Cardiac muscle cell (in vitro differentiated cells and primary cell): ENCODE results near the gene CLDND2. TPM values are rescaled to one million over a fixed set of nuclear protein-coding genes. Genes with fewer than 3 reads are reported as not detected.

Experiments
- DNase-seq, 2 donors: peaks; one replicate each; pipeline versions ENCODE4 v3.0.0 to v3.0.0-alpha.2; 2010 to 2017; ENCODE audit warnings: low read depth in 1 of 2, low spot score in 1 of 2
- H3K27ac ChIP-seq: fragments of 200-600 bp; sonication (generic); 2 replicates; pipeline ENCODE4 v1.5.1; 2016
- H3K27me3 ChIP-seq: fragments of 200-600 bp; sonication (generic); 2 replicates; pipeline ENCODE4 v1.6.0; 2016; ENCODE audit warnings: control low read depth
- H3K36me3 ChIP-seq: fragments of 200-600 bp; sonication (generic); 2 replicates; pipeline ENCODE4 v1.5.1; 2016; ENCODE audit warnings: control low read depth
- H3K4me1 ChIP-seq: fragments of 200-600 bp; sonication (generic); 2 replicates; pipeline ENCODE4 v1.8.1; 2017; ENCODE audit warnings: low read depth, mild to moderate bottlenecking, mixed run types
- H3K4me3 ChIP-seq: fragments of 200-600 bp; sonication (generic); 2 replicates; pipeline ENCODE4 v1.5.1; 2016; ENCODE audit warnings: mild to moderate bottlenecking
- H3K9me3 ChIP-seq: fragments of 200-600 bp; sonication (generic); 2 replicates; pipeline ENCODE4 v1.5.1; 2017; ENCODE audit warnings: low read depth, mild to moderate bottlenecking, control low read depth
- polyA plus RNA-seq: library from polyadenylated mRNA; unstranded; fragments of >200 nt; fragmentation: Nextera tagmentation; extraction: Ambion mirVana; gene quantifications from 2 replicates; pipeline ENCODE4 v1.2.1, GENCODE V29; 2016
- total RNA-seq: library from RNA; depleted of rRNA; stranded (reverse); fragments of >200 nt; gene quantifications from 2 replicates; pipeline ENCODE4 v1.2.3, GENCODE V29; 2016
- TF ChIP-seq, protein P1 (sequence below): IDR thresholded peaks from 2 replicates; pipeline ENCODE4 v1.5.1; 2012; ENCODE audit warnings: low read depth, mild to moderate bottlenecking, low read length

The CLDND2 gene
- total and polyA plus RNA-seq, 2 experiments from 2014 or later = 0.45 to 22.3 TPM

DNA sequence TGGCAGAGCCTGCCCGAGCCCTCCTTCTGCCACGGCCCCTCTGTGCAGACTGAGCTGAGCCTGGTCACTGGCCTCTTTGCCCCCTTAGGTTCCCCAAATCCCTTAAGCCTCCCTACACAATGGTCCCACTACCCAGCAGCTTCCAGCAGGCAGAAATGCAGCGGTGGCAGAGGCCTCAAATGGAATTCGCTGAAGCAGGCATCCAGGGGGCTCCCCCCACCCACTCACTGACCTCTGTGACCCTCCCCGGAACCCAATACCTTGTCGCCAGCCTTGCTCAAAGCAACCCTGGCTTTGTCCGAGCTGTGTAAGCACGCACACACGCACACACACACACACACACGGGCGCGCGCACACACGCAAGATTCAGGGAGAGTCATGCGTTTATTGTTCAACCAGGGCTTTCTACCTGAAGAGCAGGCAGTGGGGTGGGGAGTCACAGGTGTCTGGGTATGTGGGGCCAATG, 19.2 kb upstream of the CLDND2 start, which contains the start of gene LIM2:
LIM2 (minus strand) TSS at position 51 of the 466 bp plus-strand sequence. CDS start 531 bp downstream, outside the sequence.
- Histone ChIP-seq H3K27ac (no peak within 1 kb of the TSS), H3K4me1 (no peaks in the 10 kb centered on the region), H3K4me3 (no peak within 1 kb of the TSS), H3K36me3 (no peaks in the 10 kb centered on the region), H3K9me3 (no peaks in the 10 kb centered on the region), H3K27me3 (no peaks in the 10 kb centered on the region)
- no peak for DNase-seq
- TF ChIP-seq, protein P1, sequence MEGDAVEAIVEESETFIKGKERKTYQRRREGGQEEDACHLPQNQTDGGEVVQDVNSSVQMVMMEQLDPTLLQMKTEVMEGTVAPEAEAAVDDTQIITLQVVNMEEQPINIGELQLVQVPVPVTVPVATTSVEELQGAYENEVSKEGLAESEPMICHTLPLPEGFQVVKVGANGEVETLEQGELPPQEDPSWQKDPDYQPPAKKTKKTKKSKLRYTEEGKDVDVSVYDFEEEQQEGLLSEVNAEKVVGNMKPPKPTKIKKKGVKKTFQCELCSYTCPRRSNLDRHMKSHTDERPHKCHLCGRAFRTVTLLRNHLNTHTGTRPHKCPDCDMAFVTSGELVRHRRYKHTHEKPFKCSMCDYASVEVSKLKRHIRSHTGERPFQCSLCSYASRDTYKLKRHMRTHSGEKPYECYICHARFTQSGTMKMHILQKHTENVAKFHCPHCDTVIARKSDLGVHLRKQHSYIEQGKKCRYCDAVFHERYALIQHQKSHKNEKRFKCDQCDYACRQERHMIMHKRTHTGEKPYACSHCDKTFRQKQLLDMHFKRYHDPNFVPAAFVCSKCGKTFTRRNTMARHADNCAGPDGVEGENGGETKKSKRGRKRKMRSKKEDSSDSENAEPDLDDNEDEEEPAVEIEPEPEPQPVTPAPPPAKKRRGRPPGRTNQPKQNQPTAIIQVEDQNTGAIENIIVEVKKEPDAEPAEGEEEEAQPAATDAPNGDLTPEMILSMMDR = no peak

DNA sequence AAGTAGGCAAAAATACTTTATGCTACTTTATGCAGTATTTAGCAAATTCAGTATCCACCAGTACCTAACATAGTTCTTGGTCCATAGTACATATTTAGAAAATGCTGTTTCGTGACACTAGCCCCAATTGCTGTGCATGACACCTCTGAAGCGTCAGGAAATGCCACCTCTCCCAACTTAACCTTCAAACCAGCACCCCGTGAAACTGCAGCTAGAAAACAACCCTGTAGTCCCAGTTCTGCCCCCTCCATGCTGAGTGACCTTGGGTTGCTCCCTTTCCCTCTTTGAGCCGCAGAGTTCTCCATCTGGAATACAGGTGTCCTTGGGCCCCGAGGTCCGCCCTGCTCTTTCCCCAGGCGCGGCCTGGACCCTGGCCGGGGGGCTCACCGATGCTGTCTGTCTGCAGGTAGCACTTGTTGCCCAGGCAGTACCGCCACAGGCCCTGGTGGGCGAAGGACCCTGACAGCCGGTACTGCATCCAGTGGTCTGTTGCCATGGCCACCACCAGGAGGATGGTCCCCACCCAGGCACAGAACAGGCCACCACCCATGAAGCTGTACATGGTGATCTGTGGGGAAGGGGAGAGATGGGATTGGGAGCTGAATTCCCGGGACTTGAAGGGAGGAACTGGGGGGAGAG, 18.2 kb upstream of the CLDND2 start:
- DNase-seq = no peak
- TF ChIP-seq, protein P1 = no peak
- Histone ChIP-seq H3K4me3 (no peak overlapping the region), H3K27me3 (no peaks in the 10 kb centered on the region), H3K27ac (no peak overlapping the region), H3K9me3 (no peaks in the 10 kb centered on the region), H3K36me3 (no peaks in the 10 kb centered on the region), H3K4me1 (no peaks in the 10 kb centered on the region)

DNA sequence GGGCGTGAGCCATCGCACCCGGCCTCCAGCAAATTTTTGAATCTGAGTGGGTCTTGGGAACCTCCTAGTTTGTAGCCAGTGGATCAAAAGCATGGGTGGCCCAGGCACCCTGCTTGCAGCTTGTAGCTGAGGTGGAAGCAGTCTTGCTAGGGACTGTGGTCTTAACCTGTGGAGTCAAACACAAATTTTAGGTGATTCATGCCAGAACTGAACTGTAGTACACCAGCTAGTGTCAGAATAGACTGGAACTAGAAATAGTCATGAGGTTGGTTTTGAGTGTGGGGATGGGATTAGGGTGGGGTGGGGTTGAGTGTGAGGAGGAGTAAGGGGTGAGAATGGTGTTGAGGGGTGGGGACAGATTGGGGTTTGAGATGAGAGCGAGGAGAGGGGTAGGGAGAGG, 13.2 kb upstream of the CLDND2 start:
- Histone ChIP-seq H3K9me3 (no peaks in the 10 kb centered on the region), H3K4me1 (no peaks in the 10 kb centered on the region), H3K27ac (no peak overlapping the region), H3K4me3 (no peak overlapping the region), H3K27me3 (no peaks in the 10 kb centered on the region), H3K36me3 (no peaks in the 10 kb centered on the region)
- no peak for DNase-seq
- TF ChIP-seq, protein P1 = no peak

GRCh38 chr19:51380379-51380778, 11.6 kb upstream of the CLDND2 start:
- DNase-seq = no peak
- H3K36me3 ChIP-seq = no peaks in the 10 kb centered on the region
- TF ChIP-seq, protein P1 = no peak

DNA sequence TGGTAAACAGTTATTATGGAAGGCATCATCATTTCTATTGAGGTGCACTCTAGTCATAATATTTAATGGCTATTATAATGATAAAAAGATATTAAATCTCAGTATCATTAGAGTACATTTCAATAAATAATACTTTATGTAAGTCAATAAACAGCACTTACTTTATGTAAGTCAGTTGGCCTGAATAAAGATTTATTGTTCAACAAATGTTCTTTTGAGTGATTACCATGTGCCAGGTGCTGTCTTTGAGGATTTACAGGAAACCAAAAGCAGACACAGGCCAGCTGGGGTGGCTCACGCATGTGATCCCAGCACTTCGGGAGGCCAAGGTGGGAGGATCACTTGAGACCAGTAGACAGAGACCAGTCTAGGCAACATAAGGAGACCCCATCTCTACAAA, 8.6 kb upstream of the CLDND2 start:
- no peak for DNase-seq
- no peaks in the 10 kb centered on the region for H3K36me3 ChIP-seq
- H3K27me3 ChIP-seq = no peaks in the 10 kb centered on the region
- no peaks in the 10 kb centered on the region for H3K9me3 ChIP-seq
- H3K4me1 ChIP-seq = no peaks in the 10 kb centered on the region
- H3K4me3 ChIP-seq = no peak overlapping the region
- TF ChIP-seq, protein P1 = no peak
- no peak overlapping the region for H3K27ac ChIP-seq

More at GRCh38 chr19:51380379-51380778, 11.6 kb upstream of the CLDND2 start:
- H3K4me1 ChIP-seq = no peaks in the 10 kb centered on the region
- no peak overlapping the region for H3K4me3 ChIP-seq
- no peaks in the 10 kb centered on the region for H3K9me3 ChIP-seq
- H3K27me3 ChIP-seq = no peaks in the 10 kb centered on the region
- no peak overlapping the region for H3K27ac ChIP-seq
